Neural crest cell (in vitro differentiated cells): Measurements from ENCODE around the gene RAB44. TPM values are rescaled to one million over a fixed set of nuclear protein-coding genes. Genes with fewer than 3 reads are reported as not detected.

Source experiments
- DNase-seq: peaks from one replicate; pipeline ENCODE4 v3.0.0; 2021; ENCODE audit warnings: low read depth, mixed read lengths, low spot score
- H3K27ac Mint-ChIP-seq: one replicate; pipeline ENCODE4 v1.8.0; 2021; ENCODE audit warnings: mild to moderate bottlenecking, mixed read lengths; ENCODE audit not compliant: unreplicated experiment
- H3K27me3 Mint-ChIP-seq: 2 replicates; pipeline ENCODE4 v1.8.0; 2021; ENCODE audit warnings: low read depth, mild to moderate bottlenecking, mixed read lengths
- H3K36me3 Mint-ChIP-seq: 2 replicates; pipeline ENCODE4 v1.8.0; 2021; ENCODE audit warnings: low read depth, mild to moderate bottlenecking, mixed read lengths
- H3K4me1 Mint-ChIP-seq: 2 replicates; pipeline ENCODE4 v1.8.0; 2021; ENCODE audit warnings: mixed read lengths
- H3K4me3 Mint-ChIP-seq: one replicate; pipeline ENCODE4 v1.8.0; 2021; ENCODE audit warnings: mild to moderate bottlenecking, mixed read lengths
- H3K9me3 Mint-ChIP-seq: 2 replicates; pipeline ENCODE4 v1.8.0; 2021; ENCODE audit warnings: mixed read lengths
- total RNA-seq: library from RNA; stranded (reverse); gene quantifications from 2 replicates; pipeline ENCODE4 v1.2.1, GENCODE V29; 2021
- TF ChIP-seq, protein P1 (sequence below): fragments of 200-600 bp; sonication (generic); conservative IDR thresholded peaks from 2 replicates; pipeline ENCODE4 v1.5.0; 2021; ENCODE audit warnings: antibody characterized with exemption, mild to moderate bottlenecking

RAB44 gene
- total RNA-seq, 1 donor from 2014 or later: not detected

DNA sequence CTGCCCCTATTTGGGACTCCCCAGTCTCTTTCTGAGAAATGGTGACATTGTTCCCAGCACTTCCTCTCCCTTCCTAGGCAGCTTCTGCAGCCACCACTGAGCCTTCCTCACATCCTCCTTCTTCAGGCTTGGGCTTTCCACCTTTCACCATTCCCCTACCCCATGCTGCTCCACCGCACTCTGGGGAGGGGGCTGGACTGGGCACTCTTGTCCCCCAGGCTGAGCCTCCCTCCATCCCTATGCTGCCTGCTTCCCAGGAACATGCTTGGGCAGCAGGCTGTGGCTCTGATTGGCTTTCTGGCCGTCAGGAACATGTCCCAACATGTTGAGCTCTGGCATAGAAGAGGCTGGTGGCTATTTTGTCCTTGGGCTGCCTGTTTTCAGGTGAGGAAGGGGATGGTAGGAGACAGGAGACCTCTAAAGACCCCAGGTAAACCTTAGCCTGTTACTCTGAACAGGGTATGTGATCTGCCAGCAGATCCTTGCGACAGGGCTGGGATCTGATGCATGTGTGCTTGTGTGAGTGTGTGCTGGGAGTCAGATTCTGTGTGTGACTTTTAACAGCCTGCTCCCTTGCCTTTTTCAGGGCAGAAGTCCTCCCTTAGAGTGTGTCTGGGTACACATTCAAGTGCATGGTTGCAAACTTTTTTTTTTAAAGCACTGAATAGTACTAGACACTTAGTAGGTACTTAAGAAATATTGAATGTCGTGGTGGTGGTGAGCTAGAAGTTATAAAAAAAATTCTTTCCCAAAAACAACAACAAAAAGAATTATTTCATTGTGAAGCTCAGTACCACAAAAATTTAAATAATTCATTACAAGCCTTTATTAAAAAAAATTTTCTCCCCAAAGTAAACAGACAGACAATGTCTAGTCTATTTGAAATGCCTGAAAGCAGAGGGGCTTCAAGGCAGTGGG, 21.2 kb upstream of the RAB44 start:
- no peak for DNase-seq
- Mint-ChIP-seq H3K27me3 (peaks cover 39% of the 10 kb centered on the region), H3K4me3 (peak overlapping the region; percentile 77), H3K4me1 (peaks cover 39% of the 10 kb centered on the region), H3K36me3 (no peaks in the 10 kb centered on the region), H3K9me3 (no peaks in the 10 kb centered on the region), H3K27ac (peak overlapping the region; percentile 81)
- TF ChIP-seq, protein P1, sequence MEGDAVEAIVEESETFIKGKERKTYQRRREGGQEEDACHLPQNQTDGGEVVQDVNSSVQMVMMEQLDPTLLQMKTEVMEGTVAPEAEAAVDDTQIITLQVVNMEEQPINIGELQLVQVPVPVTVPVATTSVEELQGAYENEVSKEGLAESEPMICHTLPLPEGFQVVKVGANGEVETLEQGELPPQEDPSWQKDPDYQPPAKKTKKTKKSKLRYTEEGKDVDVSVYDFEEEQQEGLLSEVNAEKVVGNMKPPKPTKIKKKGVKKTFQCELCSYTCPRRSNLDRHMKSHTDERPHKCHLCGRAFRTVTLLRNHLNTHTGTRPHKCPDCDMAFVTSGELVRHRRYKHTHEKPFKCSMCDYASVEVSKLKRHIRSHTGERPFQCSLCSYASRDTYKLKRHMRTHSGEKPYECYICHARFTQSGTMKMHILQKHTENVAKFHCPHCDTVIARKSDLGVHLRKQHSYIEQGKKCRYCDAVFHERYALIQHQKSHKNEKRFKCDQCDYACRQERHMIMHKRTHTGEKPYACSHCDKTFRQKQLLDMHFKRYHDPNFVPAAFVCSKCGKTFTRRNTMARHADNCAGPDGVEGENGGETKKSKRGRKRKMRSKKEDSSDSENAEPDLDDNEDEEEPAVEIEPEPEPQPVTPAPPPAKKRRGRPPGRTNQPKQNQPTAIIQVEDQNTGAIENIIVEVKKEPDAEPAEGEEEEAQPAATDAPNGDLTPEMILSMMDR: no peak

GRCh38 chr6:36677059-36677749, 20.4 kb upstream of the RAB44 start:
- H3K4me1 Mint-ChIP-seq: peaks cover 37% of the 10 kb centered on the region
- DNase-seq: no peak
- H3K4me3 Mint-ChIP-seq: peak overlapping the region; percentile 77
- TF ChIP-seq, protein P1: no peak
- H3K9me3 Mint-ChIP-seq: no peaks in the 10 kb centered on the region
- no peak overlapping the region for H3K27ac Mint-ChIP-seq
- H3K36me3 Mint-ChIP-seq: no peaks in the 10 kb centered on the region
- H3K27me3 Mint-ChIP-seq: peaks cover 42% of the 10 kb centered on the region

- Mint-ChIP-seq H3K4me3 (peak overlapping the region; percentile 56), H3K4me1 (peaks cover 34% of the 10 kb centered on the region), H3K27ac (no peak overlapping the region), H3K27me3 (peaks cover 44% of the 10 kb centered on the region), H3K36me3 (no peaks in the 10 kb centered on the region), H3K9me3 (no peaks in the 10 kb centered on the region)
- DNase-seq: no peak
- TF ChIP-seq, protein P1: no peak
Measured at GRCh38 chr6:36677753-36678487, 19.7 kb upstream of the RAB44 start.

GRCh38 chr6:36678488-36679042, 19.1 kb upstream of the RAB44 start, which contains the start of gene CDKN1A:
Gene CDKN1A (plus strand): TSS chr6:36678714. CDS start chr6:36684102, 5,388 bp downstream.
- Mint-ChIP-seq H3K9me3 (no peaks in the 10 kb centered on the region), H3K36me3 (no peaks in the 10 kb centered on the region), H3K4me1 (peaks cover 34% of the 10 kb centered on the region), H3K4me3 (peak within 1 kb of the TSS; percentile 93), H3K27me3 (peaks cover 44% of the 10 kb centered on the region), H3K27ac (no peak within 1 kb of the TSS)
- TF ChIP-seq, protein P1: no peak
- DNase-seq: peak; percentile 58
